Liver (tissue), 9 donors: Measurements from ENCODE around the gene FUCA2. TPM values are rescaled to one million over a fixed set of nuclear protein-coding genes. Genes with fewer than 3 reads are reported as not detected.

ENCODE experiments used
- DNase-seq: peaks from one replicate; pipeline ENCODE4 v3.0.0-alpha.2; 2017; ENCODE audit warnings: low spot score
- H3K27ac ChIP-seq, 2 donors: one replicate each; pipeline ENCODE4 v1.7.0; 2013; ENCODE audit warnings: inconsistent platforms in 2 of 2, low read length in 2 of 2, control low read depth in 1 of 2, low read depth in 1 of 2, mild to moderate bottlenecking in 1 of 2
- H3K27me3 ChIP-seq, 4 donors: one replicate each; pipeline versions ENCODE4 v1.6.1 to v1.7.0; 2013; ENCODE audit warnings: low read length in 3 of 4, inconsistent platforms in 1 of 4, mild to moderate bottlenecking in 1 of 4, moderate library complexity in 1 of 4; ENCODE audit not compliant: control insufficient read depth in 4 of 4, insufficient read depth in 4 of 4
- H3K36me3 ChIP-seq, 4 donors: one replicate each; pipeline versions ENCODE4 v1.6.1 to v1.7.0; 2013; ENCODE audit warnings: low read length in 3 of 4, mild to moderate bottlenecking in 3 of 4, low read depth in 1 of 4, moderate library complexity in 1 of 4; ENCODE audit not compliant: control insufficient read depth in 4 of 4, insufficient read depth in 3 of 4
- H3K4me1 ChIP-seq, 4 donors: one replicate each; pipeline versions ENCODE4 v1.6.1 to v1.7.0; 2013; ENCODE audit warnings: low read length in 3 of 4, mild to moderate bottlenecking in 3 of 4, moderate library complexity in 1 of 4; ENCODE audit not compliant: control insufficient read depth in 4 of 4, insufficient read depth in 4 of 4
- H3K4me3 ChIP-seq, 3 donors: one replicate each; pipeline versions ENCODE4 v1.6.1 to v1.7.0; 2013; ENCODE audit warnings: low read length in 3 of 3, control low read depth in 1 of 3, low read depth in 1 of 3, mild to moderate bottlenecking in 1 of 3
- H3K9ac ChIP-seq, 2 donors: one replicate each; pipeline ENCODE4 v1.7.0; 2013; ENCODE audit warnings: low read length in 2 of 2, mild to moderate bottlenecking in 2 of 2, moderate library complexity in 2 of 2, control low read depth in 1 of 2, low read depth in 1 of 2
- H3K9me3 ChIP-seq, 4 donors: one replicate each; pipeline versions ENCODE4 v1.6.1 to v1.7.0; 2013; ENCODE audit warnings: low read length in 3 of 4; ENCODE audit not compliant: control insufficient read depth in 4 of 4
- EGR1 ChIP-seq, 2 donors: IDR thresholded peaks; 2 replicates each; pipeline ENCODE4 v1.6.1; 2016 to 2018; ENCODE audit warnings: antibody characterized with exemption in 2 of 2, low read depth in 2 of 2
- FOXA1 ChIP-seq: IDR thresholded peaks from 2 replicates; pipeline ENCODE4 v1.6.1; 2016; ENCODE audit warnings: antibody characterized with exemption
- FOXA2 ChIP-seq: IDR thresholded peaks from 2 replicates; pipeline ENCODE4 v1.6.1; 2016; ENCODE audit warnings: antibody characterized with exemption
- GABPA ChIP-seq, 2 donors: IDR thresholded peaks in 1 of 2; conservative IDR thresholded peaks in 1 of 2; 2 replicates each; pipeline ENCODE4 v1.6.1; 2016; ENCODE audit warnings: antibody characterized with exemption in 2 of 2, mild to moderate bottlenecking in 1 of 2, moderate library complexity in 1 of 2
- HNF4G ChIP-seq: IDR thresholded peaks from 2 replicates; pipeline ENCODE4 v1.6.1; 2016; ENCODE audit warnings: antibody characterized with exemption
- NR2F2 ChIP-seq: IDR thresholded peaks from 2 replicates; pipeline ENCODE4 v1.6.1; 2016; ENCODE audit warnings: antibody characterized with exemption
- RAD21 ChIP-seq, 2 donors: IDR thresholded peaks; 2 replicates each; pipeline ENCODE4 v1.6.1; 2016; ENCODE audit warnings: antibody characterized with exemption in 2 of 2, mild to moderate bottlenecking in 2 of 2
- RXRA ChIP-seq, 2 donors: IDR thresholded peaks; 2 replicates each; pipeline ENCODE4 v1.6.1; 2017 to 2018; ENCODE audit warnings: antibody characterized with exemption in 2 of 2, mild to moderate bottlenecking in 1 of 2
- SP1 ChIP-seq: IDR thresholded peaks from 2 replicates; pipeline ENCODE4 v1.6.1; 2018; ENCODE audit warnings: antibody characterized with exemption, mild to moderate bottlenecking
- WGBS: extraction: QIAGEN DNeasy Blood & Tissue Kit; methylation state at CpG from one replicate; pipeline ENCODE4 v1.1.7; 2013; 5-methylcytosine and 5-hydroxymethylcytosine counted together
- polyA plus RNA-seq, 2 donors: library from polyadenylated mRNA; stranded (reverse) in 1 of 2; unstranded in 1 of 2; fragments of 200-250 nt in 1 of 2; fragments of >200 nt in 1 of 2; fragmentation: Nextera tagmentation in 1 of 2; extraction: Ambion mirVana in 1 of 2; gene quantifications; one replicate each; pipeline versions ENCODE4 v1.2.1 to v1.2.3, GENCODE V29; 2013 to 2015
- total RNA-seq, 2 donors: library from RNA; depleted of rRNA; stranded (reverse); fragments of >200 nt; gene quantifications; one replicate each; pipeline ENCODE4 v1.2.3, GENCODE V29; 2014
- TF ChIP-seq, protein P1 (sequence below): IDR thresholded peaks from 2 replicates; pipeline ENCODE4 v1.6.1; 2016; ENCODE audit warnings: antibody characterized with exemption, mild to moderate bottlenecking
- TF ChIP-seq, protein P2 (sequence below): IDR thresholded peaks from 2 replicates; pipeline ENCODE4 v1.6.1; 2016; ENCODE audit warnings: antibody characterized with exemption
- donor health status: healthy.
- donor health status: healthy.
- donor health status: healthy.
- donor health status: healthy.
- donor health status: healthy.

FUCA2 gene
- total and polyA plus RNA-seq, 4 donors, result 22.4 to 44.5 (median 35.1) TPM

DNA sequence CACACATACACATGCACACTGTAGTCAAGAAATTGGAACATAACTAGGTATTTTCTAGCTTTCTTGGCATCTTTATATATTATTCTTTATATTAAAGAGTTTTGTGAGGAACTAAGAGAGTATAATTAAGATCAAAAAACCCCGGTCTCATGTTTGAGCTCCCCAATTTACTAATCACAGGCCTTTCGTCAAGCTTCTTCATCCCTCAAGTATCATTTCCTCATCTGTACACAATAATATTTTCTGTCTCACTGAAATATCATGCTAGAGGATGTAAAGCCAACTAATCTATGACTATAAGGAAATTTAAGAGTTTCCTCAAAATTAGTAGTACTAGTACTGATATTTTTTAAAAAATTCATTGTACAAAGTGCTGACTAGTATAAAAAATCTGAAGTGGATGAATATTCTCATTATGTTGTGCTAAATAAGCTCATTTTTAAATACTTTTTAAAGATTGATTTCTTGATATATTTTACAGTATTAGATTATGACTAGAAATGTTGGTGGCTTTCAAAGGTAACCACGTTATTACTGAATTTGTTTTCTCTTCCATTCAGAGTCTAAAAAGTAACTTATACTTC lies 32.9 kb downstream of the FUCA2 start:
- TF ChIP-seq SP1, result no peak
- TF ChIP-seq FOXA2, result no peak
- TF ChIP-seq NR2F2, result no peak
- TF ChIP-seq HNF4G, result no peak
- TF ChIP-seq RXRA (IDR thresholded peaks at IDR 0.05), result no peak
- TF ChIP-seq, protein P1, sequence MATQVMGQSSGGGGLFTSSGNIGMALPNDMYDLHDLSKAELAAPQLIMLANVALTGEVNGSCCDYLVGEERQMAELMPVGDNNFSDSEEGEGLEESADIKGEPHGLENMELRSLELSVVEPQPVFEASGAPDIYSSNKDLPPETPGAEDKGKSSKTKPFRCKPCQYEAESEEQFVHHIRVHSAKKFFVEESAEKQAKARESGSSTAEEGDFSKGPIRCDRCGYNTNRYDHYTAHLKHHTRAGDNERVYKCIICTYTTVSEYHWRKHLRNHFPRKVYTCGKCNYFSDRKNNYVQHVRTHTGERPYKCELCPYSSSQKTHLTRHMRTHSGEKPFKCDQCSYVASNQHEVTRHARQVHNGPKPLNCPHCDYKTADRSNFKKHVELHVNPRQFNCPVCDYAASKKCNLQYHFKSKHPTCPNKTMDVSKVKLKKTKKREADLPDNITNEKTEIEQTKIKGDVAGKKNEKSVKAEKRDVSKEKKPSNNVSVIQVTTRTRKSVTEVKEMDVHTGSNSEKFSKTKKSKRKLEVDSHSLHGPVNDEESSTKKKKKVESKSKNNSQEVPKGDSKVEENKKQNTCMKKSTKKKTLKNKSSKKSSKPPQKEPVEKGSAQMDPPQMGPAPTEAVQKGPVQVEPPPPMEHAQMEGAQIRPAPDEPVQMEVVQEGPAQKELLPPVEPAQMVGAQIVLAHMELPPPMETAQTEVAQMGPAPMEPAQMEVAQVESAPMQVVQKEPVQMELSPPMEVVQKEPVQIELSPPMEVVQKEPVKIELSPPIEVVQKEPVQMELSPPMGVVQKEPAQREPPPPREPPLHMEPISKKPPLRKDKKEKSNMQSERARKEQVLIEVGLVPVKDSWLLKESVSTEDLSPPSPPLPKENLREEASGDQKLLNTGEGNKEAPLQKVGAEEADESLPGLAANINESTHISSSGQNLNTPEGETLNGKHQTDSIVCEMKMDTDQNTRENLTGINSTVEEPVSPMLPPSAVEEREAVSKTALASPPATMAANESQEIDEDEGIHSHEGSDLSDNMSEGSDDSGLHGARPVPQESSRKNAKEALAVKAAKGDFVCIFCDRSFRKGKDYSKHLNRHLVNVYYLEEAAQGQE, result no peak
- no peak overlapping the region for H3K27ac ChIP-seq
- no peak for DNase-seq
- no peak overlapping the region for H3K4me3 ChIP-seq
- 95% methylated on average over 3 of the region's 3 CpGs for WGBS
- H3K36me3 ChIP-seq, result peaks cover 2 to 20% (median 9%) of the 10 kb centered on the region in 4 donors
- H3K27me3 ChIP-seq, result no peaks in the 10 kb centered on the region
- H3K9me3 ChIP-seq, result no peaks in the 10 kb centered on the region
- H3K9ac ChIP-seq, result no peak overlapping the region
- H3K4me1 ChIP-seq, result no peaks in the 10 kb centered on the region

DNA sequence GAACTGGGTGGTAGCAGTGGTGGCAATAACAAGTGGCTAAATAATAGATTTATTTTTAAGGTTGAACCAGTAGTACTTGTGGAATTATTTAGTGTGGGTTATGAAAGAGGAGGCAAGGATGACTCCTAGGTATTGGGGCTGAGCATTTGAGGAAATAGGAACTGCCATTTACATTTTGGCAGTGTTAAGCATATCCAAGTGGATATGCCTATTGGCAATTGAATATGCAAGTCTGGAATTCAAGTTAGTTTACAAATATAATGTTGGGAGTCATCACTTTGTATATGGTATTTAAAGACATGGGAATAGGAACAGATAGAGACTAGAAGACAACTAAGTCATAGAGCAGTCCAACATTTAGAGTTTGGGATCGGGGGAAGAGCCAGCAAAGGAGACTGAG lies 35.0 kb downstream of the FUCA2 start:
- DNase-seq, result no peak
- H3K36me3 ChIP-seq, result peaks cover 2 to 32% (median 12%) of the 10 kb centered on the region in 4 donors
- 97% methylated on average over 1 of the region's 1 CpG for WGBS

More for the DNA sequence above, 35.0 kb downstream of the FUCA2 start:
- no peaks in the 10 kb centered on the region for H3K9me3 ChIP-seq
- H3K27ac ChIP-seq, result no peak overlapping the region
- H3K27me3 ChIP-seq, result no peaks in the 10 kb centered on the region
- H3K4me3 ChIP-seq, result no peak overlapping the region
- H3K4me1 ChIP-seq, result no peaks in the 10 kb centered on the region
- TF ChIP-seq EGR1 (IDR thresholded peaks at IDR 0.05; ENCODE audit: low read depth in 2 of 2) (no peak), RAD21 (IDR thresholded peaks at IDR 0.05) (no peak), GABPA (IDR thresholded peaks at IDR 0.05 in 1 of 2, conservative IDR thresholded peaks at IDR 0.05 in 1 of 2) (no peak), FOXA1 (no peak)
- TF ChIP-seq, protein P1, result no peak
- TF ChIP-seq, protein P2, sequence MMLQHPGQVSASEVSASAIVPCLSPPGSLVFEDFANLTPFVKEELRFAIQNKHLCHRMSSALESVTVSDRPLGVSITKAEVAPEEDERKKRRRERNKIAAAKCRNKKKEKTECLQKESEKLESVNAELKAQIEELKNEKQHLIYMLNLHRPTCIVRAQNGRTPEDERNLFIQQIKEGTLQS, result no peak
- no peak overlapping the region for H3K9ac ChIP-seq
